ENCODE measurements around the gene ZBED1. TPM values are rescaled to one million over a fixed set of nuclear protein-coding genes. Genes with fewer than 3 reads are reported as not detected.

The ZBED1 gene
- total RNA-seq, 1 experiment from 2014 or later, result 45.1 TPM

- TF ChIP-seq, protein P1, sequence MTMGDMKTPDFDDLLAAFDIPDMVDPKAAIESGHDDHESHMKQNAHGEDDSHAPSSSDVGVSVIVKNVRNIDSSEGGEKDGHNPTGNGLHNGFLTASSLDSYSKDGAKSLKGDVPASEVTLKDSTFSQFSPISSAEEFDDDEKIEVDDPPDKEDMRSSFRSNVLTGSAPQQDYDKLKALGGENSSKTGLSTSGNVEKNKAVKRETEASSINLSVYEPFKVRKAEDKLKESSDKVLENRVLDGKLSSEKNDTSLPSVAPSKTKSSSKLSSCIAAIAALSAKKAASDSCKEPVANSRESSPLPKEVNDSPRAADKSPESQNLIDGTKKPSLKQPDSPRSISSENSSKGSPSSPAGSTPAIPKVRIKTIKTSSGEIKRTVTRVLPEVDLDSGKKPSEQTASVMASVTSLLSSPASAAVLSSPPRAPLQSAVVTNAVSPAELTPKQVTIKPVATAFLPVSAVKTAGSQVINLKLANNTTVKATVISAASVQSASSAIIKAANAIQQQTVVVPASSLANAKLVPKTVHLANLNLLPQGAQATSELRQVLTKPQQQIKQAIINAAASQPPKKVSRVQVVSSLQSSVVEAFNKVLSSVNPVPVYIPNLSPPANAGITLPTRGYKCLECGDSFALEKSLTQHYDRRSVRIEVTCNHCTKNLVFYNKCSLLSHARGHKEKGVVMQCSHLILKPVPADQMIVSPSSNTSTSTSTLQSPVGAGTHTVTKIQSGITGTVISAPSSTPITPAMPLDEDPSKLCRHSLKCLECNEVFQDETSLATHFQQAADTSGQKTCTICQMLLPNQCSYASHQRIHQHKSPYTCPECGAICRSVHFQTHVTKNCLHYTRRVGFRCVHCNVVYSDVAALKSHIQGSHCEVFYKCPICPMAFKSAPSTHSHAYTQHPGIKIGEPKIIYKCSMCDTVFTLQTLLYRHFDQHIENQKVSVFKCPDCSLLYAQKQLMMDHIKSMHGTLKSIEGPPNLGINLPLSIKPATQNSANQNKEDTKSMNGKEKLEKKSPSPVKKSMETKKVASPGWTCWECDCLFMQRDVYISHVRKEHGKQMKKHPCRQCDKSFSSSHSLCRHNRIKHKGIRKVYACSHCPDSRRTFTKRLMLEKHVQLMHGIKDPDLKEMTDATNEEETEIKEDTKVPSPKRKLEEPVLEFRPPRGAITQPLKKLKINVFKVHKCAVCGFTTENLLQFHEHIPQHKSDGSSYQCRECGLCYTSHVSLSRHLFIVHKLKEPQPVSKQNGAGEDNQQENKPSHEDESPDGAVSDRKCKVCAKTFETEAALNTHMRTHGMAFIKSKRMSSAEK (CRISPR knock-in tag; IDR thresholded peaks at IDR 0.05; ENCODE audit: borderline replicate concordance), result no peak
- no peak for TF ChIP-seq PRRX2 (CRISPR knock-in tag; IDR thresholded peaks at IDR 0.05)
- no peak for TF ChIP-seq MXD4 (CRISPR knock-in tag; IDR thresholded peaks at IDR 0.05; ENCODE audit: borderline replicate concordance)
- TF ChIP-seq NR1H2 (CRISPR knock-in tag; IDR thresholded peaks at IDR 0.05), result no peak
- TF ChIP-seq NR3C1 (CRISPR knock-in tag; conservative IDR thresholded peaks at IDR 0.05; ENCODE audit: low read depth), result no peak
- no peak for TF ChIP-seq ZBTB21 (CRISPR knock-in tag; IDR thresholded peaks at IDR 0.05; ENCODE audit: borderline replicate concordance)
- no peak for TF ChIP-seq EMX1 (CRISPR knock-in tag; IDR thresholded peaks at IDR 0.05)
These were observed 16.3 kb upstream of the ZBED1 start (continued) for GRCh38 chrX:2517055-2517454.

- DNase-seq (ENCODE audit: low spot score) (no peak), ATAC-seq (no peak)
- no peak overlapping the region for H3K27ac Mint-ChIP-seq
- TF ChIP-seq CTCF (IDR thresholded peaks at IDR 0.05), result no peak
- TF ChIP-seq, protein P2, sequence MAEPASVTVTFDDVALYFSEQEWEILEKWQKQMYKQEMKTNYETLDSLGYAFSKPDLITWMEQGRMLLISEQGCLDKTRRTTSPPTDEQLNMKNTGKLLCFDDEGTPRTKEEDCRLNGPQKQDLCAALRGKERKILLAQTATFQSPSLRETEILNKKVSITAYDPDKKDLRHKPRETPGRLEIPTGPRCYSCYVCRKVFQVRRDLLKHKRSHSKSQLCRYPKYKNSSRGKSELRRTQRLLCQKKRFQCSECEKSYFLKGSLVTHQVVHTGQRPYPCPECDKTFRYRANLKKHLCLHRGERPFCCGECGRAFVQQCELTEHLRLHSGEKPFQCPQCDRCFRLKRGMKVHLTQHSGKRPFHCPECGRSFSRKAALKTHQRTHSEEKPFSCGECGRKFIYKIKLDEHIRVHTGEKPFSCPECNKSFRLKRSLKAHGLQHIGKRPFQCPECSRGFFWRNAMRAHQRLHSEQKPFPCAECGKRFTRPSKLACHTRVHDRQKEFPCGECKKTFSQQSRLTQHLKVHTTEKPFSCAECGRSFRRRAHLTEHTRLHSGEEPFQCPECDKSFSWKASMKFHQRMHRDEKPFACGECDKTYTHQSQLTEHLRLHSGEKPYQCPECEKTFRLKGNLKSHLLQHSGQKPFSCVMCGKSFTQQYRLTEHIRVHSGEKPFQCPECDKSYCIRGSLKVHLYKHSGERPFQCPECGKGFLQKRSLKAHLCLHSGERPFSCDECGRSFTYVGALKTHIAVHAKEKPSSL (CRISPR knock-in tag; conservative IDR thresholded peaks at IDR 0.05), result no peak
- H3K27me3 Mint-ChIP-seq (ENCODE audit: low read depth), result no peaks in the 10 kb centered on the region
- CTCF ChIA-PET, result no interaction called here
- H3K4me1 Mint-ChIP-seq, result peaks cover 11% of the 10 kb centered on the region
- H3K4me3 Mint-ChIP-seq, result no peak overlapping the region
- no peaks in the 10 kb centered on the region for H3K36me3 Mint-ChIP-seq
- POLR2A ChIA-PET, result no interaction called here
- H3K9me3 Mint-ChIP-seq, result no peaks in the 10 kb centered on the region
These were observed 15.8 kb upstream of the ZBED1 start for GRCh38 chrX:2516623-2517022.

GRCh38 chrX:2514131-2514530 is 13.4 kb upstream of the ZBED1 start:
- CTCF ChIA-PET, result no interaction called here
- DNase-seq (ENCODE audit: low spot score) (no peak), ATAC-seq (no peak)
- no peaks in the 10 kb centered on the region for H3K36me3 Mint-ChIP-seq
- no peak overlapping the region for H3K27ac Mint-ChIP-seq
- POLR2A ChIA-PET, result no interaction called here
- no peak overlapping the region for H3K4me3 Mint-ChIP-seq
- no peaks in the 10 kb centered on the region for H3K9me3 Mint-ChIP-seq
- H3K4me1 Mint-ChIP-seq, result peaks cover 7% of the 10 kb centered on the region
- no peaks in the 10 kb centered on the region for H3K27me3 Mint-ChIP-seq (ENCODE audit: low read depth)
- TF ChIP-seq GABPB1 (CRISPR knock-in tag; IDR thresholded peaks at IDR 0.05), result no peak
- no peak for TF ChIP-seq MXD4 (CRISPR knock-in tag; IDR thresholded peaks at IDR 0.05; ENCODE audit: borderline replicate concordance)
- TF ChIP-seq, protein P1 (CRISPR knock-in tag; IDR thresholded peaks at IDR 0.05; ENCODE audit: borderline replicate concordance), result no peak
- TF ChIP-seq, protein P3, sequence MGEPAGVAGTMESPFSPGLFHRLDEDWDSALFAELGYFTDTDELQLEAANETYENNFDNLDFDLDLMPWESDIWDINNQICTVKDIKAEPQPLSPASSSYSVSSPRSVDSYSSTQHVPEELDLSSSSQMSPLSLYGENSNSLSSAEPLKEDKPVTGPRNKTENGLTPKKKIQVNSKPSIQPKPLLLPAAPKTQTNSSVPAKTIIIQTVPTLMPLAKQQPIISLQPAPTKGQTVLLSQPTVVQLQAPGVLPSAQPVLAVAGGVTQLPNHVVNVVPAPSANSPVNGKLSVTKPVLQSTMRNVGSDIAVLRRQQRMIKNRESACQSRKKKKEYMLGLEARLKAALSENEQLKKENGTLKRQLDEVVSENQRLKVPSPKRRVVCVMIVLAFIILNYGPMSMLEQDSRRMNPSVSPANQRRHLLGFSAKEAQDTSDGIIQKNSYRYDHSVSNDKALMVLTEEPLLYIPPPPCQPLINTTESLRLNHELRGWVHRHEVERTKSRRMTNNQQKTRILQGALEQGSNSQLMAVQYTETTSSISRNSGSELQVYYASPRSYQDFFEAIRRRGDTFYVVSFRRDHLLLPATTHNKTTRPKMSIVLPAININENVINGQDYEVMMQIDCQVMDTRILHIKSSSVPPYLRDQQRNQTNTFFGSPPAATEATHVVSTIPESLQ (CRISPR knock-in tag; IDR thresholded peaks at IDR 0.05), result no peak
- TF ChIP-seq E2F4 (CRISPR knock-in tag; IDR thresholded peaks at IDR 0.05; ENCODE audit: borderline replicate concordance, low read depth), result no peak
- no peak for TF ChIP-seq ZMAT4 (CRISPR knock-in tag; IDR thresholded peaks at IDR 0.05)
- TF ChIP-seq, protein P4, sequence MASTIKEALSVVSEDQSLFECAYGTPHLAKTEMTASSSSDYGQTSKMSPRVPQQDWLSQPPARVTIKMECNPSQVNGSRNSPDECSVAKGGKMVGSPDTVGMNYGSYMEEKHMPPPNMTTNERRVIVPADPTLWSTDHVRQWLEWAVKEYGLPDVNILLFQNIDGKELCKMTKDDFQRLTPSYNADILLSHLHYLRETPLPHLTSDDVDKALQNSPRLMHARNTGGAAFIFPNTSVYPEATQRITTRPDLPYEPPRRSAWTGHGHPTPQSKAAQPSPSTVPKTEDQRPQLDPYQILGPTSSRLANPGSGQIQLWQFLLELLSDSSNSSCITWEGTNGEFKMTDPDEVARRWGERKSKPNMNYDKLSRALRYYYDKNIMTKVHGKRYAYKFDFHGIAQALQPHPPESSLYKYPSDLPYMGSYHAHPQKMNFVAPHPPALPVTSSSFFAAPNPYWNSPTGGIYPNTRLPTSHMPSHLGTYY (CRISPR knock-in tag; IDR thresholded peaks at IDR 0.05), result no peak
